HEK293 (cell line): ENCODE measurements around the gene ZNF318.

ENCODE experiments used
- BCL11A ChIP-seq: fragments of 450-650 bp; formaldehyde crosslinking; IDR thresholded peaks from 2 replicates; pipeline ENCODE4 v1.5.1; 2016; ENCODE audit warnings: low read depth, missing biosample characterization, missing genetic modification characterization
- CTCF ChIP-seq: fragments of 450-650 bp; formaldehyde crosslinking; IDR thresholded peaks from 2 replicates; pipeline ENCODE4 v1.5.1; 2016; ENCODE audit warnings: missing biosample characterization, missing genetic modification characterization
- SP3 ChIP-seq: fragments of 450-650 bp; formaldehyde crosslinking; IDR thresholded peaks from 2 replicates; pipeline ENCODE4 v1.5.1; 2016; ENCODE audit warnings: missing biosample characterization, missing genetic modification characterization
- ZBTB20 ChIP-seq: fragments of 450-650 bp; formaldehyde crosslinking; IDR thresholded peaks from 2 replicates; pipeline ENCODE4 v1.5.1; 2016; ENCODE audit warnings: missing biosample characterization, missing genetic modification characterization
- ZNF16 ChIP-seq: fragments of 450-650 bp; formaldehyde crosslinking; IDR thresholded peaks from 2 replicates; pipeline ENCODE4 v1.5.1; 2016; ENCODE audit warnings: low read depth, missing biosample characterization, missing genetic modification characterization
- ZNF433 ChIP-seq: fragments of 450-650 bp; formaldehyde crosslinking; IDR thresholded peaks from 2 replicates; pipeline ENCODE4 v1.5.1; 2016; ENCODE audit warnings: missing biosample characterization, missing genetic modification characterization, low read depth
- ZNF449 ChIP-seq: fragments of 450-650 bp; formaldehyde crosslinking; IDR thresholded peaks from 2 replicates; pipeline ENCODE4 v1.5.1; 2017; ENCODE audit warnings: missing biosample characterization, mild to moderate bottlenecking, missing genetic modification characterization, moderate library complexity
- ZNF692 ChIP-seq: fragments of 450-650 bp; formaldehyde crosslinking; IDR thresholded peaks from 2 replicates; pipeline ENCODE4 v1.5.1; 2016; ENCODE audit warnings: missing biosample characterization, missing genetic modification characterization

GRCh38 chr6:43401730-43402129, 32.3 kb upstream of the ZNF318 start:
- TF ChIP-seq ZNF16 (tag by site-specific recombination): no peak
- TF ChIP-seq ZNF433 (tag by site-specific recombination): no peak
- TF ChIP-seq ZBTB20: no peak
- TF ChIP-seq BCL11A: no peak
- TF ChIP-seq SP3 (tag by site-specific recombination): no peak
- no peak for TF ChIP-seq ZNF449
- no peak for TF ChIP-seq CTCF
- no peak for TF ChIP-seq ZNF692
